Measurements from ENCODE around the gene UBAP2. TPM values are rescaled to one million over a fixed set of nuclear protein-coding genes. Genes with fewer than 3 reads are reported as not detected.

The UBAP2 gene
- polyA plus RNA-seq, 1 donor (not counting 4 experiments of a cell fraction or from before 2014, with no cell fraction given), result 16.3 TPM

DNA sequence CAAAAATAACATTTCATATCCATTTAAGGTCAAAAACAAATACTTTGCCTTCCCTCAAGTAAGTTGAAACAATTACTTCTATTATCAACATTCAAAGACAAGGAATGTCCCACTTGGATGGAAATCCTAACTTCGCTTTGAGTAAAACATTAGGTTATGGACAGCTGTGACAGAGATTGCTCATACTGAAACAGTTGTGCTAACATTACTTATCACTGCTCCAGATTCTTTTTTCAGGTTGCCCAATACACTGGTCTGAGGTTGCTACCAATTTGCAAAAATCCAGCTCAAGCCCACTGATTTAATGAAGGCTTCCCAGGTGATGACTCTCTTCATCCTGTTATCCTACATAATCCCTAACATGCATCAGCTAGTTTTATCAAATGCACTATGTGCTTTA lies 98.3 kb downstream of the UBAP2 start:
- Histone ChIP-seq H3K4me2 (ENCODE audit: control insufficient read depth, extremely low read depth, insufficient read depth, low read depth, low read length) (no peak overlapping the region), H3K9me1 (ENCODE audit: control insufficient read depth, extremely low read depth, insufficient read depth, low read length) (peaks cover 2% of the 10 kb centered on the region), H3K27me3 (ENCODE audit: control insufficient read depth, extremely low read depth, insufficient read depth, low read length) (no peaks in the 10 kb centered on the region), H3K36me3 (ENCODE audit: control insufficient read depth in 2 of 2, extremely low read depth in 1 of 2, insufficient read depth in 2 of 2, low read length in 2 of 2) (peaks cover 7 to 28% of the 10 kb centered on the region in 2 experiments), H2AFZ (ENCODE audit: control insufficient read depth, low read length) (no peak overlapping the region), H3K79me2 (ENCODE audit: control insufficient read depth, insufficient read depth, low read length) (peaks cover 2% of the 10 kb centered on the region), H3K9ac (ENCODE audit: control insufficient read depth, extremely low read depth, insufficient read depth, low read length) (no peak overlapping the region), H3K4me3 (ENCODE audit: control insufficient read depth in 2 of 3, extremely low read depth in 1 of 3, insufficient read depth in 2 of 3, low read depth in 1 of 3, low read length in 3 of 3) (no peak overlapping the region), H4K20me1 (ENCODE audit: control insufficient read depth, extremely low read depth, insufficient read depth, low read length) (peaks cover 4% of the 10 kb centered on the region), H3K27ac (ENCODE audit: control insufficient read depth, insufficient read depth, low read length) (no peak overlapping the region), H3K9me3 (ENCODE audit: control insufficient read depth, low read depth, low read length) (no peaks in the 10 kb centered on the region), H3K4me1 (ENCODE audit: control insufficient read depth, extremely low read depth, insufficient read depth, low read length) (peaks cover 21% of the 10 kb centered on the region)
- no peak for TF ChIP-seq EZH2 (IDR thresholded peaks at IDR 0.05; ENCODE audit: low read length)
- TF ChIP-seq, protein P1, sequence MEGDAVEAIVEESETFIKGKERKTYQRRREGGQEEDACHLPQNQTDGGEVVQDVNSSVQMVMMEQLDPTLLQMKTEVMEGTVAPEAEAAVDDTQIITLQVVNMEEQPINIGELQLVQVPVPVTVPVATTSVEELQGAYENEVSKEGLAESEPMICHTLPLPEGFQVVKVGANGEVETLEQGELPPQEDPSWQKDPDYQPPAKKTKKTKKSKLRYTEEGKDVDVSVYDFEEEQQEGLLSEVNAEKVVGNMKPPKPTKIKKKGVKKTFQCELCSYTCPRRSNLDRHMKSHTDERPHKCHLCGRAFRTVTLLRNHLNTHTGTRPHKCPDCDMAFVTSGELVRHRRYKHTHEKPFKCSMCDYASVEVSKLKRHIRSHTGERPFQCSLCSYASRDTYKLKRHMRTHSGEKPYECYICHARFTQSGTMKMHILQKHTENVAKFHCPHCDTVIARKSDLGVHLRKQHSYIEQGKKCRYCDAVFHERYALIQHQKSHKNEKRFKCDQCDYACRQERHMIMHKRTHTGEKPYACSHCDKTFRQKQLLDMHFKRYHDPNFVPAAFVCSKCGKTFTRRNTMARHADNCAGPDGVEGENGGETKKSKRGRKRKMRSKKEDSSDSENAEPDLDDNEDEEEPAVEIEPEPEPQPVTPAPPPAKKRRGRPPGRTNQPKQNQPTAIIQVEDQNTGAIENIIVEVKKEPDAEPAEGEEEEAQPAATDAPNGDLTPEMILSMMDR (optimal IDR thresholded peaks at IDR 0.05 in 1 of 3, IDR thresholded peaks at IDR 0.05 in 1 of 3, conservative IDR thresholded peaks at IDR 0.05 in 1 of 3; ENCODE audit: extremely low read depth in 1 of 3, insufficient read depth in 2 of 3, low read length in 3 of 3), result no peak
- dilution Hi-C loops (cut with MboI; ENCODE audit: extremely low pct_ligation_motif_present, low sequenced_read_pairs), result no loop called here
- FAIRE-seq (no peak), DNase-seq (ENCODE audit: low read depth, low spot score) (no peak)

GRCh38 chr9:33946779-33947535 lies 101.7 kb downstream of the UBAP2 start:
- H3K36me3 ChIP-seq (ENCODE audit: control insufficient read depth in 2 of 2, extremely low read depth in 1 of 2, insufficient read depth in 2 of 2, low read length in 2 of 2), result peaks cover 15 to 38% of the 10 kb centered on the region in 2 experiments
- no peak overlapping the region for H2AFZ ChIP-seq (ENCODE audit: control insufficient read depth, low read length)
- peak overlapping the region; percentile 39 for H3K4me2 ChIP-seq (ENCODE audit: control insufficient read depth, extremely low read depth, insufficient read depth, low read depth, low read length)
- H3K27me3 ChIP-seq (ENCODE audit: control insufficient read depth, extremely low read depth, insufficient read depth, low read length), result no peaks in the 10 kb centered on the region
- dilution Hi-C loops (cut with MboI; ENCODE audit: extremely low pct_ligation_motif_present, low sequenced_read_pairs), result no loop called here
- H3K4me1 ChIP-seq (ENCODE audit: control insufficient read depth, extremely low read depth, insufficient read depth, low read length), result peaks cover 21% of the 10 kb centered on the region
- DNase-seq (ENCODE audit: low read depth, low spot score), result peak; percentile 62
- H3K9ac ChIP-seq (ENCODE audit: control insufficient read depth, extremely low read depth, insufficient read depth, low read length), result peak overlapping the region; percentile 42
- FAIRE-seq, result peak; percentile 81
- H3K9me1 ChIP-seq (ENCODE audit: control insufficient read depth, extremely low read depth, insufficient read depth, low read length), result peaks cover 2% of the 10 kb centered on the region
- no peak for TF ChIP-seq EZH2 (IDR thresholded peaks at IDR 0.05; ENCODE audit: low read length)
- TF ChIP-seq, protein P1 (optimal IDR thresholded peaks at IDR 0.05 in 1 of 3, IDR thresholded peaks at IDR 0.05 in 1 of 3, conservative IDR thresholded peaks at IDR 0.05 in 1 of 3; ENCODE audit: extremely low read depth in 1 of 3, insufficient read depth in 2 of 3, low read length in 3 of 3), result no peak
- peaks cover 4% of the 10 kb centered on the region for H3K79me2 ChIP-seq (ENCODE audit: control insufficient read depth, insufficient read depth, low read length)
- H3K27ac ChIP-seq (ENCODE audit: control insufficient read depth, insufficient read depth, low read length), result peak overlapping the region; percentile 60
- no peak overlapping the region for H3K4me3 ChIP-seq (ENCODE audit: control insufficient read depth in 2 of 3, extremely low read depth in 1 of 3, insufficient read depth in 2 of 3, low read depth in 1 of 3, low read length in 3 of 3)
- H4K20me1 ChIP-seq (ENCODE audit: control insufficient read depth, extremely low read depth, insufficient read depth, low read length), result peaks cover 4% of the 10 kb centered on the region
- no peaks in the 10 kb centered on the region for H3K9me3 ChIP-seq (ENCODE audit: control insufficient read depth, low read depth, low read length)
